ENCODE measurements around the gene PDK4. TPM values are rescaled to one million over a fixed set of nuclear protein-coding genes. Genes with fewer than 3 reads are reported as not detected.

PDK4 gene
- total RNA-seq, 2 experiments from 2014 or later = not detected

- no peak for TF ChIP-seq EZH2phosphoT487 (IDR thresholded peaks at IDR 0.05; ENCODE audit: borderline replicate concordance, low read depth, low read length)
- TF ChIP-seq CTCF (conservative IDR thresholded peaks at IDR 0.05; ENCODE audit: low read length) = no peak
- no peaks in the 10 kb centered on the region for H3K9me2 ChIP-seq (ENCODE audit: insufficient read depth, low read length)
- H3K27ac ChIP-seq (ENCODE audit: low read depth, low read length, poor library complexity, severe bottlenecking) = no peak overlapping the region
- no peak overlapping the region for H3K4me2 ChIP-seq (ENCODE audit: low read length)
- H3K36me3 ChIP-seq (ENCODE audit: insufficient read depth, low read length) = no peaks in the 10 kb centered on the region
- intact Hi-C loops (cut with micrococcal nuclease; ENCODE audit: unreplicated experiment) = no loop called here
- ChIA-PET CTCF (ENCODE audit: unreplicated experiment) (no interaction called here), POLR2A (no interaction called here)
- BruUV-seq (replicated peaks) = no TSS peak
- H3K9me3 ChIP-seq (ENCODE audit: low read length) = no peaks in the 10 kb centered on the region
- no peaks in the 10 kb centered on the region for H3K79me2 ChIP-seq (ENCODE audit: insufficient read depth, low read depth, low read length)
- no peak overlapping the region for H2AFZ ChIP-seq (ENCODE audit: low read length)
- H3K4me3 ChIP-seq (ENCODE audit: low read depth, low read length, poor library complexity, severe bottlenecking) = no peak overlapping the region
- no peak for DNase-seq (ENCODE audit: low spot score)
- no peaks in the 10 kb centered on the region for H3K4me1 ChIP-seq (ENCODE audit: insufficient read depth, low read length, poor library complexity, severe bottlenecking)
- no peaks in the 10 kb centered on the region for H4K20me1 ChIP-seq (ENCODE audit: insufficient read depth, low read length)
These were observed 9.4 kb downstream of the PDK4 start for GRCh38 chr7:95586951-95587301.

- no peak overlapping the region for H3K4me2 ChIP-seq (ENCODE audit: low read length)
- H3K9me2 ChIP-seq (ENCODE audit: insufficient read depth, low read length) = no peaks in the 10 kb centered on the region
- no peaks in the 10 kb centered on the region for H4K20me1 ChIP-seq (ENCODE audit: insufficient read depth, low read length)
- no peak for DNase-seq (ENCODE audit: low spot score)
- no peak overlapping the region for H3K27ac ChIP-seq (ENCODE audit: low read depth, low read length, poor library complexity, severe bottlenecking)
- H2AFZ ChIP-seq (ENCODE audit: low read length) = no peak overlapping the region
- no peaks in the 10 kb centered on the region for H3K9me3 ChIP-seq (ENCODE audit: low read length)
- no peaks in the 10 kb centered on the region for H3K4me1 ChIP-seq (ENCODE audit: insufficient read depth, low read length, poor library complexity, severe bottlenecking)
- BruUV-seq (replicated peaks) = no TSS peak
- ChIA-PET CTCF (ENCODE audit: unreplicated experiment) (no interaction called here), POLR2A (no interaction called here)
- no peak overlapping the region for H3K4me3 ChIP-seq (ENCODE audit: low read depth, low read length, poor library complexity, severe bottlenecking)
- TF ChIP-seq CTCF (conservative IDR thresholded peaks at IDR 0.05; ENCODE audit: low read length) (no peak), EZH2phosphoT487 (IDR thresholded peaks at IDR 0.05; ENCODE audit: borderline replicate concordance, low read depth, low read length) (no peak)
- no peaks in the 10 kb centered on the region for H3K36me3 ChIP-seq (ENCODE audit: insufficient read depth, low read length)
- no peaks in the 10 kb centered on the region for H3K79me2 ChIP-seq (ENCODE audit: insufficient read depth, low read depth, low read length)
- intact Hi-C loops (cut with micrococcal nuclease; ENCODE audit: unreplicated experiment) = no loop called here
These were observed 10.9 kb downstream of the PDK4 start for GRCh38 chr7:95585426-95585789.

- Histone ChIP-seq H3K36me3 (ENCODE audit: insufficient read depth, low read length) (no peaks in the 10 kb centered on the region), H2AFZ (ENCODE audit: low read length) (no peak overlapping the region), H3K9me3 (ENCODE audit: low read length) (no peaks in the 10 kb centered on the region), H4K20me1 (ENCODE audit: insufficient read depth, low read length) (no peaks in the 10 kb centered on the region), H3K9me2 (ENCODE audit: insufficient read depth, low read length) (no peaks in the 10 kb centered on the region), H3K27ac (ENCODE audit: low read depth, low read length, poor library complexity, severe bottlenecking) (no peak overlapping the region), H3K79me2 (ENCODE audit: insufficient read depth, low read depth, low read length) (no peaks in the 10 kb centered on the region), H3K4me3 (ENCODE audit: low read depth, low read length, poor library complexity, severe bottlenecking) (no peak overlapping the region), H3K4me1 (ENCODE audit: insufficient read depth, low read length, poor library complexity, severe bottlenecking) (no peaks in the 10 kb centered on the region), H3K4me2 (ENCODE audit: low read length) (no peak overlapping the region)
- BruUV-seq (replicated peaks) = no TSS peak
- CTCF ChIA-PET (ENCODE audit: unreplicated experiment) = no interaction called here
- no peak for TF ChIP-seq CTCF (conservative IDR thresholded peaks at IDR 0.05; ENCODE audit: low read length)
- TF ChIP-seq EZH2phosphoT487 (IDR thresholded peaks at IDR 0.05; ENCODE audit: borderline replicate concordance, low read depth, low read length) = no peak
- intact Hi-C loops (cut with micrococcal nuclease; ENCODE audit: unreplicated experiment) = no loop called here
- DNase-seq (ENCODE audit: low spot score) = no peak
- POLR2A ChIA-PET = no interaction called here
These were observed 11.4 kb downstream of the PDK4 start for GRCh38 chr7:95584769-95585425.
